Heart left ventricle (tissue), 13 donors: ENCODE results near the gene TMC2.

ENCODE experiments used
- CTCF ChIP-seq, 12 donors: fragments of 200-600 bp; sonication (generic) in 4 of 12; IDR thresholded peaks; one replicate each; pipeline versions ENCODE4 v1.5.0 to v1.8.0; 2018 to 2022; ENCODE audit warnings: antibody characterized with exemption in 12 of 12, mild to moderate bottlenecking in 5 of 12
- POLR2A ChIP-seq, 2 donors: fragments of 450-650 bp; IDR thresholded peaks; one replicate each; pipeline ENCODE4 v1.6.1; 2017; ENCODE audit warnings: antibody characterized with exemption in 2 of 2, mild to moderate bottlenecking in 2 of 2, moderate library complexity in 2 of 2
- donor health status: ischemic (EF 13 %, LVEDD 7.1; RV severe dilation, severe dysfunction).
- donor health status: DM: no; HTN: yes; CAD: no.
- donor health status: DM: no; HTN: no; CAD: no.
- donor health status: ischemic (EF 25% LVEDD 6.9; RV normal size, moderate dysfunction).
- donor health status: ischemic (EF 25% LVEDD 5.7; RV mildly dilated, moderate dysfunction).
- donor health status: ischemic (EF 35%, LVEDD 5.7; RV mildly dilated, moderate dysfunction).
- donor health status: nonischemic (EF 11% LVEDD 7.7; RV severe dilation, severe dysfunction).
- donor health status: DM: yes; HTN: yes; CAD: no.
- donor health status: PGD.
- donor health status: ischemic (EF 29% LVEDD 5.4; RV normal size, mild dysfunction).
- donor health status: nonischemic (EF 23%, LVEDD 6.1; RV moderate dilation, normal function).

- TF ChIP-seq POLR2A (IDR thresholded peaks at IDR 0.05) (no peak), CTCF (IDR thresholded peaks at IDR 0.05) (no peak)
Observed at GRCh38 chr20:2509794-2510193, 26.6 kb upstream of the TMC2 start.
